ENCODE measurements around the gene ANKMY1.

ANKMY1 gene, protein sequence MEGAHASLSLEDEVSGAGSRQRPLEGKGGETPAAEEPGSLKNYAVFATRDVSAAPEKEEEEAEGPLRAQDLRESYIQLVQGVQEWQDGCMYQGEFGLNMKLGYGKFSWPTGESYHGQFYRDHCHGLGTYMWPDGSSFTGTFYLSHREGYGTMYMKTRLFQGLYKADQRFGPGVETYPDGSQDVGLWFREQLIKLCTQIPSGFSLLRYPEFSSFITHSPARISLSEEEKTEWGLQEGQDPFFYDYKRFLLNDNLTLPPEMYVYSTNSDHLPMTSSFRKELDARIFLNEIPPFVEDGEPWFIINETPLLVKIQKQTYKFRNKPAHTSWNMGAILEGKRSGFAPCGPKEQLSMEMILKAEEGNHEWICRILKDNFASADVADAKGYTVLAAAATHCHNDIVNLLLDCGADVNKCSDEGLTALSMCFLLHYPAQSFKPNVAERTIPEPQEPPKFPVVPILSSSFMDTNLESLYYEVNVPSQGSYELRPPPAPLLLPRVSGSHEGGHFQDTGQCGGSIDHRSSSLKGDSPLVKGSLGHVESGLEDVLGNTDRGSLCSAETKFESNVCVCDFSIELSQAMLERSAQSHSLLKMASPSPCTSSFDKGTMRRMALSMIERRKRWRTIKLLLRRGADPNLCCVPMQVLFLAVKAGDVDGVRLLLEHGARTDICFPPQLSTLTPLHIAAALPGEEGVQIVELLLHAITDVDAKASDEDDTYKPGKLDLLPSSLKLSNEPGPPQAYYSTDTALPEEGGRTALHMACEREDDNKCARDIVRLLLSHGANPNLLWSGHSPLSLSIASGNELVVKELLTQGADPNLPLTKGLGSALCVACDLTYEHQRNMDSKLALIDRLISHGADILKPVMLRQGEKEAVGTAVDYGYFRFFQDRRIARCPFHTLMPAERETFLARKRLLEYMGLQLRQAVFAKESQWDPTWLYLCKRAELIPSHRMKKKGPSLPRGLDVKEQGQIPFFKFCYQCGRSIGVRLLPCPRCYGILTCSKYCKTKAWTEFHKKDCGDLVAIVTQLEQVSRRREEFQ

GRCh38 chr2:240557808-240558207 lies at the start of gene ANKMY1:
ANKMY1 (minus strand) TSS chr2:240557988; CDS start chr2:240557335, 653 bp downstream.
- peak; percentile 84 for DNase-seq (ENCODE audit: low spot score)

- DNase-seq (ENCODE audit: low spot score) = no peak
Measured at GRCh38 chr2:240605867-240606743, 48.3 kb upstream of the ANKMY1 start.

DNA sequence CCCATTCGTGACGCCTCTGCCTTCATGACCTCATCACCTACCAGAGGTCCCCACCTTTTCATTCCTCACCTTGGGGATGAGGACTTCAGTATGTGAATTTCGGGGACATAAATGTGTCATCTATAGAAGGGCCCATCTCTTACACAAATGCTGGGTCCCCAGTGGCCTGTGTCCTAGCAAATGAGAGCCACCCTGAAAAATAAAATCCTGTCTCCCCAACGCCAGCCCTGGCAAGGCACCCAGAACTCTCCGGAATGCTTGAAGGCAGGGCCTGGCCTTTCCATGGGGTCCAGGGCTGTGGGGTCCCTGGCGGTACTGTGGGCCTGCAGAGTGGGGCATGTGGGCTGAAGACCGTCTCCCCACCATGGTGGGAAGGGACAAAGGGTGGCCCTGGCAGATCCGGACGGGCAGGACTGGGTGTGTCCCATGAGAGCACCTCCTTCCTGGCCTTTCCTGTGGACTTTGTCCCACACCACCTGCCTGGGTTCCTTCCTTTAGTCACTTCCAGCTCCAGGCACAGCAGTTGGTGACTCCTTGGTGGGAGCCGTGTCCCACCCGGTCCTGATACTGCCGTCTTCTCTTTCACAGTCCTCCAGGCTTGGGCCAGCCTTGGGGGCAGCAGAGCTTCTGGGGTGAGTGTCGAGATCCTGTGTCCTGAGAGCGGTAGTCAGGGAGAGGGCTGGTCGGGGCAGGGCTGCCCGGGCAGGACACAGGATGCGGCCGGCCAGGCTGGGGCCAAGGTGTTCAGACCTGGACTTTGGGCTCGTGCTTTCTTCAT lies 47.3 kb upstream of the ANKMY1 start:
- DNase-seq (ENCODE audit: low spot score) = no peak

GRCh38 chr2:240604291-240604938 lies 46.6 kb upstream of the ANKMY1 start:
- peak; percentile 91 for DNase-seq (ENCODE audit: low spot score)

- DNase-seq (ENCODE audit: low spot score) = no peak
Measured at GRCh38 chr2:240603846-240604245, 46.1 kb upstream of the ANKMY1 start.

DNA sequence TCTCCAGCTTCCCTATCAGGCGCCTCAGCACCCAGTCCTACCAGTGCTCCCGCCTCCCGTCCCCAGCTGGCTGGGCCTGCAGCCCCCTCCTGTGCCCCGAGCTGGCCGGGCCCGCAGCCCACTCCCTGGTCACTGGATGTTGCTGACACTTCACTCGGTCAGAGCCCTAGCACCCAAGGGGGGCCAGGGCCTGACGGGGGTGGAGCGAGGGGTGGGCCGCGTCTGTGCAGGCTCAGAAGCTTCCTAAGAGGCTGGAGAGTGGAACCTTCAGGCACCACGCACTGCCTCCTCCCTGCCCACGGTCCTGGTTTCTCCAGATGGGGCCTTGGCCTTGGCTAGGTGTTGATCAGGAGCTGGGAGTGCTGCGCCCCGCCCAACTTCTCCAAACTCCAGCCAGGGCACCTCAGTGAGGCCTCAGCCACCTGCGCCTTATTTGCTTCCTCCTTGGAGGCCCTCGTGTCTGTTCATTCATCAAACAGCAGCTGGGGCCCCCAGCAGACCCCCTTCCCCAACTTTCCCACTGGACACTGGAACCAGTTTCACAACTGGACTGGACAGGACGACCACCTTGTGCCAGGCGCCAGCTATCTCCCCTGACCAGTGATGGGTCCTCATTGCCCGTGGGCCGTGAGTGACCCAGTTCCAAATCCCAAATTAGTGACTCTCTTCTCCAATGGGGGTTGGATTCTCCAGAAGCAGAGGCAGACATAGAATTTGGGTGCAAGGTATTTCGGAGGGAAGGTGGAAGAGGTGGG lies 45.5 kb upstream of the ANKMY1 start:
- DNase-seq (ENCODE audit: low spot score) = no peak

DNA sequence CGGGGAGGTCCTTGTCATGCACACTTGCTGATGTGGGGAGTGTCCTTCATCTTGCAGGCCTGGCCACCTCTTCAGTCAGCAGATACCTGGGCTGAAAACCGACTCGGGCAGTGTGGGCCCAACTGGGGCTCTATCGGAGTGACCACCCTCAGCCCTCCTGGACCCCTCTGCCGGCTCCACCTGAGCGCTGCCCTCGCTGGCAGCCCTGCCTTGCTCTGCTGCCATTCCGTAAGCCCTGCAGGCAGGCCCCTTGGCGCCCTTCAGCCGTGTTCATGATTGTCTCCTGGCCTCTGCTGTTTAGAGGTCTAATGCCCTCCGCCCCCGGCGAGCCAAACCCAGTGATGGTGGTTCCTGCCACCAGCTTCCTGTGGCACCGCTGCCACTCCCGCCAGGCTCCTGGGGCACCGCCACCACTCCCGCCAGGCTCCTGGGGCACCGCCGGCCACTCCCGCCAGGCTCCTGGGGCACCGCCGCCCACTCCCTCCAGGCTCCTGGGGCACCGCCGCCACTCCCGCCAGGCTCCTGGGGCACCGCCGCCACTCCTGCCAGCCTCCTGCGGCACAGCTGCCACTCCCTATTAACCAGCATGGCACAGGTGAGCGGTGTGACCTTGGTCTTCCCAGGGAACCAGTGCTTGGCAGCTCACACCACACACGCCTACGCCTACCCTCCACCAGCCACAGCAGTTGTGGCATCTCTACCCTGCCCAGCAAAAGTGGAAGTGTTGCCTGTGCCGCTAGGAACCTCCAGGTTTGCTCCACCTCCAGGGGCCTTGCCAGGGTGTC lies 44.7 kb upstream of the ANKMY1 start:
- no peak for DNase-seq (ENCODE audit: low spot score)

DNA sequence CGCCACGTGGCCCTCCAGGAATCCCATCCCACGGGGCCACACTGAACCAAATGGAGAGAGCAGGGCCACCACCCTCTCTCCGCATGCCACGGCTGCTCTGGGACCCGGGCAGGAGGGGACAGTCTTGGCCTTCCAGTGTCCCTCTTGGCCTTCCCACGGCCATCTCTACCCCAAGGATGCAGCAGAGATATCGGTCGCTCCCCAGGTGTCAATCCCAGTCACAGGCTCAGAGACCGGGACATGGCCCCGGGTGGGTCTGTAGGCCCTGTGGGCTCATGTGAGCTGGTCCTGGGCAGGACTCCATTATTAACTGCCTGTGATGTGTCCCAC lies 44.0 kb upstream of the ANKMY1 start:
- no peak for DNase-seq (ENCODE audit: low spot score)

GRCh38 chr2:240601061-240601830 lies 43.5 kb upstream of the ANKMY1 start:
- no peak for DNase-seq (ENCODE audit: low spot score)

GRCh38 chr2:240600451-240600961 lies 42.7 kb upstream of the ANKMY1 start:
- no peak for DNase-seq (ENCODE audit: low spot score)

DNA sequence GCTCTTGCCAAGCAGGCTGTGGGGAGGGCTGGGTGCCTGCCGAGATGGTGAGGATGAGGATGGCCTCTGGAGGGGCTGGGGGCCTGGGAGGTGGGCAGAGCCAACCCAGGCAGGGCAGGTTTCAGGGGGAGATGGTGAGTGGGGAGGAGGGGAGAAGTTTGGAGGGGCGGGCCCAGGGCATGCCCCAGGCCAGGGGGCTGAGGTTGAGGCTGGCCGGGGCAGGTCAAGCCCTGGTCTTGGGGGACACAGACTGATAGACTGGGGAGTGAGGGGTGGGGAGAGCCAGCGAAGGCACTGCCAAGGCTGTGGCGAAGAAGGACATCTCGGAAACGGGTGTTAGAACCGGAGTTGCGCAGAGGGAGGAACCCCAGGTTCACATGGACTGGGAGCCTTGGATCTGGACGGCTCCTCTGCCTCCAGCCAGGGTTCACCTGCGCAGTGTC lies 41.4 kb upstream of the ANKMY1 start:
- no peak for DNase-seq (ENCODE audit: low spot score)

DNA sequence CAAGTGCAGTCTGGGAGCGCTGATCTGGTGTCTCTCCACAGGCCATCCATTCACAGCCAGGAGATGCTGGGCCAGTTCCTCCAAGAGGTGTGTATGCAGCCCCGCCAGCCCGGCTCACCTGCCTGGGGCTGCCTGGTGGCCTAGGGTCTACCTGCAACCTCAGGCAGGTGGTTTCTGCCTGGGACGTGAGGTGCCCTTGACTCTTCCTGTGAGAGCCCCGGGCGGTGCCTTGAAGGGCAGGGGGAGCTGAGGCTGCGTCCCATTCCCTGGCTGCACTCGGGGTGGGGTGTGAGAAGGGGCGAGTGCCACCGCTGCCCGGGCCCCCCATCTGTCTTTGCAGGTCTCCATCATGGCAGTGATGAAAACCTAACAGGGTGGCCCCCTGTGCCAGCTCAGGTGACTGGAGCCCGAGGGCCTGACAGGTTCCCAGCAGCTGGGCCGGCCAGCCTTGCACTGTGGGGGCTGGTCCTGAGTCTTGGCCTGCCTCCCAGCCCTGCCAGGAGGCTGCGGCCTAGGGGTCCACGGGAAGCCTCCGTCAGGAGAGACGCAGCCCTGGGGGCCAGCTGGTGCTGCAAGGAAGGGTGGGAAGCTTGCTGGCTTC lies 40.6 kb upstream of the ANKMY1 start:
- no peak for DNase-seq (ENCODE audit: low spot score)

GRCh38 chr2:240597419-240598181 lies 39.8 kb upstream of the ANKMY1 start:
- DNase-seq (ENCODE audit: low spot score) = no peak

- DNase-seq (ENCODE audit: low spot score) = no peak
Measured at GRCh38 chr2:240597054-240597418, 39.2 kb upstream of the ANKMY1 start.

- peak; percentile 77 for DNase-seq (ENCODE audit: low spot score)
Measured at GRCh38 chr2:240596491-240596931, 38.7 kb upstream of the ANKMY1 start.

- no peak for DNase-seq (ENCODE audit: low spot score)
Measured at GRCh38 chr2:240596080-240596460, 38.3 kb upstream of the ANKMY1 start.

Measured in Ammon's horn (tissue), 1 donor.